Liver (tissue), 9 donors: ENCODE results near the gene SOX10. TPM values are rescaled to one million over a fixed set of nuclear protein-coding genes. Genes with fewer than 3 reads are reported as not detected.

Source experiments
- DNase-seq: peaks from one replicate; pipeline ENCODE4 v3.0.0-alpha.2; 2017; ENCODE audit warnings: low spot score
- H3K27ac ChIP-seq, 2 donors: one replicate each; pipeline ENCODE4 v1.7.0; 2013; ENCODE audit warnings: inconsistent platforms in 2 of 2, low read length in 2 of 2, control low read depth in 1 of 2, low read depth in 1 of 2, mild to moderate bottlenecking in 1 of 2
- H3K27me3 ChIP-seq, 4 donors: one replicate each; pipeline versions ENCODE4 v1.6.1 to v1.7.0; 2013; ENCODE audit warnings: low read length in 3 of 4, inconsistent platforms in 1 of 4, mild to moderate bottlenecking in 1 of 4, moderate library complexity in 1 of 4; ENCODE audit not compliant: control insufficient read depth in 4 of 4, insufficient read depth in 4 of 4
- H3K36me3 ChIP-seq, 4 donors: one replicate each; pipeline versions ENCODE4 v1.6.1 to v1.7.0; 2013; ENCODE audit warnings: low read length in 3 of 4, mild to moderate bottlenecking in 3 of 4, low read depth in 1 of 4, moderate library complexity in 1 of 4; ENCODE audit not compliant: control insufficient read depth in 4 of 4, insufficient read depth in 3 of 4
- H3K4me1 ChIP-seq, 4 donors: one replicate each; pipeline versions ENCODE4 v1.6.1 to v1.7.0; 2013; ENCODE audit warnings: low read length in 3 of 4, mild to moderate bottlenecking in 3 of 4, moderate library complexity in 1 of 4; ENCODE audit not compliant: control insufficient read depth in 4 of 4, insufficient read depth in 4 of 4
- H3K4me3 ChIP-seq, 3 donors: one replicate each; pipeline versions ENCODE4 v1.6.1 to v1.7.0; 2013; ENCODE audit warnings: low read length in 3 of 3, control low read depth in 1 of 3, low read depth in 1 of 3, mild to moderate bottlenecking in 1 of 3
- H3K9ac ChIP-seq, 2 donors: one replicate each; pipeline ENCODE4 v1.7.0; 2013; ENCODE audit warnings: low read length in 2 of 2, mild to moderate bottlenecking in 2 of 2, moderate library complexity in 2 of 2, control low read depth in 1 of 2, low read depth in 1 of 2
- H3K9me3 ChIP-seq, 4 donors: one replicate each; pipeline versions ENCODE4 v1.6.1 to v1.7.0; 2013; ENCODE audit warnings: low read length in 3 of 4; ENCODE audit not compliant: control insufficient read depth in 4 of 4
- EGR1 ChIP-seq, 2 donors: IDR thresholded peaks; 2 replicates each; pipeline ENCODE4 v1.6.1; 2016 to 2018; ENCODE audit warnings: antibody characterized with exemption in 2 of 2, low read depth in 2 of 2
- FOXA1 ChIP-seq: IDR thresholded peaks from 2 replicates; pipeline ENCODE4 v1.6.1; 2016; ENCODE audit warnings: antibody characterized with exemption
- FOXA2 ChIP-seq: IDR thresholded peaks from 2 replicates; pipeline ENCODE4 v1.6.1; 2016; ENCODE audit warnings: antibody characterized with exemption
- GABPA ChIP-seq, 2 donors: IDR thresholded peaks in 1 of 2; conservative IDR thresholded peaks in 1 of 2; 2 replicates each; pipeline ENCODE4 v1.6.1; 2016; ENCODE audit warnings: antibody characterized with exemption in 2 of 2, mild to moderate bottlenecking in 1 of 2, moderate library complexity in 1 of 2
- HNF4A ChIP-seq, 2 donors: conservative IDR thresholded peaks; 2 replicates each; pipeline ENCODE4 v1.6.1; 2016; ENCODE audit warnings: antibody characterized with exemption in 2 of 2, mild to moderate bottlenecking in 2 of 2
- HNF4G ChIP-seq: IDR thresholded peaks from 2 replicates; pipeline ENCODE4 v1.6.1; 2016; ENCODE audit warnings: antibody characterized with exemption
- JUND ChIP-seq, 2 donors: IDR thresholded peaks; 2 replicates each; pipeline ENCODE4 v1.6.1; 2016; ENCODE audit warnings: antibody characterized with exemption in 2 of 2
- NR2F2 ChIP-seq: IDR thresholded peaks from 2 replicates; pipeline ENCODE4 v1.6.1; 2016; ENCODE audit warnings: antibody characterized with exemption
- RAD21 ChIP-seq, 2 donors: IDR thresholded peaks; 2 replicates each; pipeline ENCODE4 v1.6.1; 2016; ENCODE audit warnings: antibody characterized with exemption in 2 of 2, mild to moderate bottlenecking in 2 of 2
- RXRA ChIP-seq, 2 donors: IDR thresholded peaks; 2 replicates each; pipeline ENCODE4 v1.6.1; 2017 to 2018; ENCODE audit warnings: antibody characterized with exemption in 2 of 2, mild to moderate bottlenecking in 1 of 2
- SP1 ChIP-seq: IDR thresholded peaks from 2 replicates; pipeline ENCODE4 v1.6.1; 2018; ENCODE audit warnings: antibody characterized with exemption, mild to moderate bottlenecking
- TAF1 ChIP-seq: conservative IDR thresholded peaks from 2 replicates; pipeline ENCODE4 v1.6.1; 2016; ENCODE audit warnings: antibody characterized with exemption, mild to moderate bottlenecking
- YY1 ChIP-seq: IDR thresholded peaks from 2 replicates; pipeline ENCODE4 v1.6.1; 2016; ENCODE audit warnings: antibody characterized with exemption, mild to moderate bottlenecking
- WGBS: extraction: QIAGEN DNeasy Blood & Tissue Kit; methylation state at CpG from one replicate; pipeline ENCODE4 v1.1.7; 2013; 5-methylcytosine and 5-hydroxymethylcytosine counted together
- polyA plus RNA-seq, 2 donors: library from polyadenylated mRNA; stranded (reverse) in 1 of 2; unstranded in 1 of 2; fragments of 200-250 nt in 1 of 2; fragments of >200 nt in 1 of 2; fragmentation: Nextera tagmentation in 1 of 2; extraction: Ambion mirVana in 1 of 2; gene quantifications; one replicate each; pipeline versions ENCODE4 v1.2.1 to v1.2.3, GENCODE V29; 2013 to 2015
- total RNA-seq, 2 donors: library from RNA; depleted of rRNA; stranded (reverse); fragments of >200 nt; gene quantifications; one replicate each; pipeline ENCODE4 v1.2.3, GENCODE V29; 2014
- TF ChIP-seq, protein P1 (sequence below): IDR thresholded peaks from 2 replicates; pipeline ENCODE4 v1.6.1; 2016; ENCODE audit warnings: antibody characterized with exemption, mild to moderate bottlenecking
- TF ChIP-seq, protein P2 (sequence below): IDR thresholded peaks from 2 replicates; pipeline ENCODE4 v1.6.1; 2016; ENCODE audit warnings: antibody characterized with exemption
- TF ChIP-seq, protein P3 (sequence below): IDR thresholded peaks from 2 replicates; pipeline ENCODE4 v1.6.1; 2016; ENCODE audit warnings: antibody characterized with exemption
- TF ChIP-seq, protein P4 (sequence below): fragments of 150-350 bp; IDR thresholded peaks from 2 replicates; pipeline ENCODE4 v1.5.1; 2017; ENCODE audit warnings: improper control_type of control experiment, low read depth, low read length; ENCODE audit not compliant: missing input control
- donor health status: healthy.
- donor health status: healthy.
- donor health status: healthy.
- donor health status: healthy.
- donor health status: healthy.

SOX10 gene
- total and polyA plus RNA-seq, 4 donors: 0.05 to 0.29 (median 0.07) TPM

DNA sequence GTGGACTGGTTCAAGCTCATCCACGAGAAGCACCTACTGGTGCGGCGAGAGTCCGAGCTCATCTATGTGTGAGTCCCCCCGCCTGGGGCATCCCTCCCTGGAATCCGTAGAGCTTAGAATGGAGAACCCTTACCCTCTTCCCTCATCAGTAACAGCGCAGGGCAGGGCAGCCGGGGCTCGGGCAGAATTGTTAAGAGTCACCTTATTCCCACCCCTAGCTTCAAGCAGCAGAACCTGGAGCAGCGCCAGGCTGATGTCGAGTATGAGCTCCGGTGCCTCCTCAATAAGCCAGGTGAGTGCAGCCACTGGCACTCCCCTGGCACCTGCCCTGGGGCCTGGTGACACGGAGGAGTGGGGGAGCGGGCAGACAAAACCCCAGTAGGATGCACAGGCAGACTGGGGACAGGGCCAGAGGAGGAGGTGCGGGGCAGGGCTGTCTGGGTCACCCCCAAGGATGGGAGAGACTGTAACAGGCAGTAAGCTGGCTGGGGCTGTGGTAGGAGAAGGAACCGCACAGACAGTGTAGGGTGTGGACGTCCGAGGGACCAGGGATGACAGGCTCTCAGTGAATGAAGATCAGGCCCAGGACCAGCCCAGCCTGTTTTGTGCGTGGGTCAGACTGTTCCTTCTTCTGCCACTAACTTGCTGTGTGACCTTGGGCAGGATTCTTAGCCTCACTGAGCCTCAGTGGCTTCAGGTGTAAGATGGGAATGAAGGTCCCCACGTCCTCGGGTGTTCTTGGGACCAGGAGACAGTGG is 51.4 kb downstream of the SOX10 start:
- no peak overlapping the region for H3K9ac ChIP-seq
- no peaks in the 10 kb centered on the region for H3K27me3 ChIP-seq
- H3K4me3 ChIP-seq: no peak overlapping the region
- peak overlapping the region; percentile 16 to 66 for H3K27ac ChIP-seq
- TF ChIP-seq, protein P1, sequence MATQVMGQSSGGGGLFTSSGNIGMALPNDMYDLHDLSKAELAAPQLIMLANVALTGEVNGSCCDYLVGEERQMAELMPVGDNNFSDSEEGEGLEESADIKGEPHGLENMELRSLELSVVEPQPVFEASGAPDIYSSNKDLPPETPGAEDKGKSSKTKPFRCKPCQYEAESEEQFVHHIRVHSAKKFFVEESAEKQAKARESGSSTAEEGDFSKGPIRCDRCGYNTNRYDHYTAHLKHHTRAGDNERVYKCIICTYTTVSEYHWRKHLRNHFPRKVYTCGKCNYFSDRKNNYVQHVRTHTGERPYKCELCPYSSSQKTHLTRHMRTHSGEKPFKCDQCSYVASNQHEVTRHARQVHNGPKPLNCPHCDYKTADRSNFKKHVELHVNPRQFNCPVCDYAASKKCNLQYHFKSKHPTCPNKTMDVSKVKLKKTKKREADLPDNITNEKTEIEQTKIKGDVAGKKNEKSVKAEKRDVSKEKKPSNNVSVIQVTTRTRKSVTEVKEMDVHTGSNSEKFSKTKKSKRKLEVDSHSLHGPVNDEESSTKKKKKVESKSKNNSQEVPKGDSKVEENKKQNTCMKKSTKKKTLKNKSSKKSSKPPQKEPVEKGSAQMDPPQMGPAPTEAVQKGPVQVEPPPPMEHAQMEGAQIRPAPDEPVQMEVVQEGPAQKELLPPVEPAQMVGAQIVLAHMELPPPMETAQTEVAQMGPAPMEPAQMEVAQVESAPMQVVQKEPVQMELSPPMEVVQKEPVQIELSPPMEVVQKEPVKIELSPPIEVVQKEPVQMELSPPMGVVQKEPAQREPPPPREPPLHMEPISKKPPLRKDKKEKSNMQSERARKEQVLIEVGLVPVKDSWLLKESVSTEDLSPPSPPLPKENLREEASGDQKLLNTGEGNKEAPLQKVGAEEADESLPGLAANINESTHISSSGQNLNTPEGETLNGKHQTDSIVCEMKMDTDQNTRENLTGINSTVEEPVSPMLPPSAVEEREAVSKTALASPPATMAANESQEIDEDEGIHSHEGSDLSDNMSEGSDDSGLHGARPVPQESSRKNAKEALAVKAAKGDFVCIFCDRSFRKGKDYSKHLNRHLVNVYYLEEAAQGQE: no peak
- TF ChIP-seq FOXA1 (no peak), RAD21 (IDR thresholded peaks at IDR 0.05) (no peak), RXRA (IDR thresholded peaks at IDR 0.05) (no peak), SP1 (no peak)
- H3K36me3 ChIP-seq: peaks cover 0 to 20% (median 3%) of the 10 kb centered on the region in 4 donors
- H3K4me1 ChIP-seq: peaks cover 6 to 17% (median 10%) of the 10 kb centered on the region in 4 donors
- H3K9me3 ChIP-seq: no peaks in the 10 kb centered on the region
- DNase-seq: peak; percentile 31
- WGBS: 90% methylated on average over 21 of the region's 21 CpGs

DNA sequence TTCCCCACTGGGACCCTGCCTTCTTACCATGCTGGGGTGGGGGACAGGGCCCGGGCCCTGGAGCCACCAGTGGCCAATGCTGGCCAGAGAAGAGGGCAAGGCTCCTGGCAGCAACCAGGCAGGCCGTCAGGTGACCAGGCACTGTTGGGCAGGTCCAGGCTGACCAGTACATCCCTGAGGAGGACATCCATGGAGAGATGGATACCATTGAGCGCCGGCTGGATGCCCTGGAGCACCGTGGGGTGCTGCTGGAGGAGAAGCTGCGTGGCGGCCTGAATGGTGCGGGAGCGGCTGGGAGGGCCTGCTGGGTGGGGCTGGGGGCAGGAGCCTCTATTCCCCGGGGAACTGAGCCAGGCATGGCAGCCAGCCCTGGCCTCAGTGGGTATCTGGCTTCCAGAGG is 52.0 kb downstream of the SOX10 start:
- H3K4me1 ChIP-seq: peaks cover 6 to 17% (median 10%) of the 10 kb centered on the region in 4 donors
- no peak for TF ChIP-seq HNF4G
- H3K9me3 ChIP-seq: no peaks in the 10 kb centered on the region
- H3K4me3 ChIP-seq: no peak overlapping the region
- no peak for DNase-seq
- H3K9ac ChIP-seq: no peak overlapping the region
- 94% methylated on average over 10 of the region's 10 CpGs for WGBS
- H3K27me3 ChIP-seq: no peaks in the 10 kb centered on the region
- H3K27ac ChIP-seq: no peak overlapping the region
- peaks cover 0 to 18% (median 3%) of the 10 kb centered on the region in 4 donors for H3K36me3 ChIP-seq

DNA sequence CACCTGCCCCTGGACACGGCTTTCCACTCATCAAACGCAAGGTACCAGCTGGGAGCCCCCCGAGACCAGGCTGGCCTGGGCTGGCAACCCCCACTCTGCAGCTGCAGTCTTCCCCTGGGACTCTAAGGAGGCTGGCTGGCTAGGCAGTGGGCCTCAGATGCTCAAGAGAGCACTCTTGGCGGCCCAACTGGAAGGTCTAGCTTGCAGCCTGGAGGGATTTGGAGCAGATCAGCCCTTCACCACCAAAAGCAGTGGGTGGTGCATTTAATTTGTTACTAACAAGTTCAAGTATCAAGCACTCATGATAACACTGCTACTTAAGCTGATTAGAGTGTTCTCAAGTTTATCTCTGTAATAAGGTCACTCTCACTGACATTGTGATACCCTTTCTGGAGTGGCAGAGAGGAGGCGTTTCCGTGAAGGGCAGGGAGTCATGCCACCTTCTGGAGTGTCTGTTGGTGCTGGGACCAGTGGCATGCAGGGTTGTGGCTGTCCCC is 52.4 kb downstream of the SOX10 start:
- WGBS: 92% methylated on average over 6 of the region's 6 CpGs
- Histone ChIP-seq H3K27ac (no peak overlapping the region), H3K9ac (no peak overlapping the region), H3K4me1 (peaks cover 6 to 17% (median 10%) of the 10 kb centered on the region in 4 donors), H3K4me3 (no peak overlapping the region), H3K36me3 (peaks cover 0 to 22% (median 6%) of the 10 kb centered on the region in 4 donors), H3K27me3 (no peaks in the 10 kb centered on the region), H3K9me3 (no peaks in the 10 kb centered on the region)
- peak; percentile 27 for DNase-seq
- TF ChIP-seq HNF4G: no peak
- TF ChIP-seq, protein P2, sequence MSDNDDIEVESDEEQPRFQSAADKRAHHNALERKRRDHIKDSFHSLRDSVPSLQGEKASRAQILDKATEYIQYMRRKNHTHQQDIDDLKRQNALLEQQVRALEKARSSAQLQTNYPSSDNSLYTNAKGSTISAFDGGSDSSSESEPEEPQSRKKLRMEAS: no peak
- TF ChIP-seq HNF4A (conservative IDR thresholded peaks at IDR 0.05): no peak
- no peak for TF ChIP-seq GABPA (IDR thresholded peaks at IDR 0.05 in 1 of 2, conservative IDR thresholded peaks at IDR 0.05 in 1 of 2)
- TF ChIP-seq, protein P3, sequence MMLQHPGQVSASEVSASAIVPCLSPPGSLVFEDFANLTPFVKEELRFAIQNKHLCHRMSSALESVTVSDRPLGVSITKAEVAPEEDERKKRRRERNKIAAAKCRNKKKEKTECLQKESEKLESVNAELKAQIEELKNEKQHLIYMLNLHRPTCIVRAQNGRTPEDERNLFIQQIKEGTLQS: no peak
- no peak for TF ChIP-seq RXRA (IDR thresholded peaks at IDR 0.05)
- TF ChIP-seq NR2F2: no peak
- TF ChIP-seq, protein P1: no peak
- no peak for TF ChIP-seq EGR1 (IDR thresholded peaks at IDR 0.05; ENCODE audit: low read depth in 2 of 2)
- no peak for TF ChIP-seq JUND (IDR thresholded peaks at IDR 0.05)
- TF ChIP-seq RAD21 (IDR thresholded peaks at IDR 0.05): no peak
- TF ChIP-seq, protein P4, sequence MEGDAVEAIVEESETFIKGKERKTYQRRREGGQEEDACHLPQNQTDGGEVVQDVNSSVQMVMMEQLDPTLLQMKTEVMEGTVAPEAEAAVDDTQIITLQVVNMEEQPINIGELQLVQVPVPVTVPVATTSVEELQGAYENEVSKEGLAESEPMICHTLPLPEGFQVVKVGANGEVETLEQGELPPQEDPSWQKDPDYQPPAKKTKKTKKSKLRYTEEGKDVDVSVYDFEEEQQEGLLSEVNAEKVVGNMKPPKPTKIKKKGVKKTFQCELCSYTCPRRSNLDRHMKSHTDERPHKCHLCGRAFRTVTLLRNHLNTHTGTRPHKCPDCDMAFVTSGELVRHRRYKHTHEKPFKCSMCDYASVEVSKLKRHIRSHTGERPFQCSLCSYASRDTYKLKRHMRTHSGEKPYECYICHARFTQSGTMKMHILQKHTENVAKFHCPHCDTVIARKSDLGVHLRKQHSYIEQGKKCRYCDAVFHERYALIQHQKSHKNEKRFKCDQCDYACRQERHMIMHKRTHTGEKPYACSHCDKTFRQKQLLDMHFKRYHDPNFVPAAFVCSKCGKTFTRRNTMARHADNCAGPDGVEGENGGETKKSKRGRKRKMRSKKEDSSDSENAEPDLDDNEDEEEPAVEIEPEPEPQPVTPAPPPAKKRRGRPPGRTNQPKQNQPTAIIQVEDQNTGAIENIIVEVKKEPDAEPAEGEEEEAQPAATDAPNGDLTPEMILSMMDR: no peak
- TF ChIP-seq TAF1: no peak
- no peak for TF ChIP-seq FOXA2
- TF ChIP-seq FOXA1: no peak
- TF ChIP-seq YY1: no peak
- no peak for TF ChIP-seq SP1
